Gastroesophageal sphincter (tissue), 4 donors: ENCODE results near the gene CFAP68. TPM values are rescaled to one million over a fixed set of nuclear protein-coding genes. Genes with fewer than 3 reads are reported as not detected.

Experiments
- ATAC-seq: fragments of 150-250 bp; one replicate; pipeline ENCODE4 v1.9.1; 2016; ENCODE audit warnings: mild to moderate bottlenecking, moderate library complexity
- H3K27ac ChIP-seq, 4 donors: fragments of 200-600 bp; sonication (generic) in 3 of 4; 1 replicate in 3 of 4; 2 replicates in 1 of 4; pipeline ENCODE4 v1.5.1; 2016 to 2019
- H3K27me3 ChIP-seq: fragments of 200-600 bp; sonication (generic); one replicate; pipeline ENCODE4 v1.5.1; 2019
- H3K36me3 ChIP-seq, 2 donors: fragments of 200-600 bp; sonication (generic); one replicate each; pipeline ENCODE4 v1.5.1; 2019; ENCODE audit warnings: control low read depth in 1 of 2
- H3K4me1 ChIP-seq, 3 donors: fragments of 200-600 bp; sonication (generic); 1 replicate in 2 of 3; 2 replicates in 1 of 3; pipeline ENCODE4 v1.5.1; 2016 to 2019; ENCODE audit warnings: control low read depth in 2 of 3
- H3K4me3 ChIP-seq, 2 donors: fragments of 200-600 bp; sonication (generic); one replicate each; pipeline ENCODE4 v1.5.1; 2019; ENCODE audit warnings: mild to moderate bottlenecking in 1 of 2, moderate library complexity in 1 of 2
- H3K9me3 ChIP-seq, 3 donors: fragments of 200-600 bp; sonication (generic); one replicate each; pipeline ENCODE4 v1.5.1; 2017 to 2019; ENCODE audit warnings: control low read depth in 2 of 3
- EP300 ChIP-seq: sonication (generic); formaldehyde crosslinking; IDR thresholded peaks from one replicate; pipeline ENCODE4 v1.6.1; 2017; ENCODE audit warnings: antibody characterized with exemption, mild to moderate bottlenecking
- POLR2A ChIP-seq, 2 donors: fragments of 450-650 bp; IDR thresholded peaks; one replicate each; pipeline ENCODE4 v1.6.1; 2017; ENCODE audit warnings: antibody characterized with exemption in 2 of 2, mild to moderate bottlenecking in 2 of 2, moderate library complexity in 1 of 2
- POLR2AphosphoS5 ChIP-seq: sonication (generic); formaldehyde crosslinking; IDR thresholded peaks from one replicate; pipeline ENCODE4 v1.6.1; 2017; ENCODE audit warnings: antibody characterized with exemption
- WGBS, 2 donors: methylation state at CpG; one replicate each; pipeline ENCODE4 v1.1.5; 2018; ENCODE audit warnings: low coverage in 1 of 2; 5-methylcytosine and 5-hydroxymethylcytosine counted together
- total RNA-seq, 4 donors: library from RNA; depleted of rRNA; stranded (reverse); fragments of >200 nt; gene quantifications; one replicate each; pipeline ENCODE4 v1.1.0, GENCODE V29; 2016
- TF ChIP-seq, protein P1 (sequence below), 4 experiments: fragments of 200-600 bp in 2 of 4; fragments of 450-650 bp in 2 of 4; sonication (generic) in 1 of 4; IDR thresholded peaks; one replicate each; pipeline ENCODE4 v1.5.1; 2017 to 2019; ENCODE audit warnings: antibody characterized with exemption in 4 of 4, mild to moderate bottlenecking in 2 of 4, moderate library complexity in 2 of 4

The CFAP68 gene
- total RNA-seq, 4 donors from 2014 or later: 11.7 to 19.3 (median 17.5) TPM

DNA sequence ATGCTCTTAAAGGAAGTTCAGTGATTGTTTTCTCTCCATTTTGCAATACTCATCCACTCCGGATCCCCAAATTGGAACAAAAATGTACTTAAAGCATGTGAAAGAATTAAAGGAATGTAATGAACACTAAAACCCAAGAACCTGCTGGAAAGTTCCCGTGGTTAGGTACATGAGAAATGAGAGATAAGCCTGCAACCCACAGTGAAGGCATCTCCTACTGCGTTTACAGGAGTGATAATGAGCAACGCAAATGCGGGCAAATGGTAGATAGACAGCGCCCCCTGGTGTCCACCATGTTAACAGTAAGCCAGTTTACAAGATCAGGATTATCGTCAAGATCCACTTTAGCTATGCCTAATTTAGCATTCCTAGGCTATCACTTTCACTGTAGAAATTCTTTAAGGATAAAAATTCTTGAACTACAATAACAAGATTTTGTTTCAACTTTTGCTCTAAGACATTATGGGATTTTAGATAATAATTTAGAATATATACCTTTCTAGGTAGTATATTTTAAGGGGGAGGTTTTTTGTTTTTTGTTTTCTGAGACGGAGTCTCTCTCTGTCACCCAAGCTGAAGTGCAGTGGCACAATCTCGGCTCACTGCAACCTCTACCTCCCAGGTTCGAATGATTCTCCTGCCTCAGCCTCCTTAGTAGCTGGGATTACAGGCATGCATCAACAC is 37.8 kb upstream of the CFAP68 start:
- peak overlapping the region in 1 of 4 donors; percentile 32 for H3K27ac ChIP-seq
- ATAC-seq: peak; percentile 92
- no peaks in the 10 kb centered on the region for H3K27me3 ChIP-seq
- 22 to 23% methylated on average over 10 of the region's 10 CpGs for WGBS, 2 donors
- TF ChIP-seq EP300: no peak
- TF ChIP-seq, protein P1, sequence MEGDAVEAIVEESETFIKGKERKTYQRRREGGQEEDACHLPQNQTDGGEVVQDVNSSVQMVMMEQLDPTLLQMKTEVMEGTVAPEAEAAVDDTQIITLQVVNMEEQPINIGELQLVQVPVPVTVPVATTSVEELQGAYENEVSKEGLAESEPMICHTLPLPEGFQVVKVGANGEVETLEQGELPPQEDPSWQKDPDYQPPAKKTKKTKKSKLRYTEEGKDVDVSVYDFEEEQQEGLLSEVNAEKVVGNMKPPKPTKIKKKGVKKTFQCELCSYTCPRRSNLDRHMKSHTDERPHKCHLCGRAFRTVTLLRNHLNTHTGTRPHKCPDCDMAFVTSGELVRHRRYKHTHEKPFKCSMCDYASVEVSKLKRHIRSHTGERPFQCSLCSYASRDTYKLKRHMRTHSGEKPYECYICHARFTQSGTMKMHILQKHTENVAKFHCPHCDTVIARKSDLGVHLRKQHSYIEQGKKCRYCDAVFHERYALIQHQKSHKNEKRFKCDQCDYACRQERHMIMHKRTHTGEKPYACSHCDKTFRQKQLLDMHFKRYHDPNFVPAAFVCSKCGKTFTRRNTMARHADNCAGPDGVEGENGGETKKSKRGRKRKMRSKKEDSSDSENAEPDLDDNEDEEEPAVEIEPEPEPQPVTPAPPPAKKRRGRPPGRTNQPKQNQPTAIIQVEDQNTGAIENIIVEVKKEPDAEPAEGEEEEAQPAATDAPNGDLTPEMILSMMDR (IDR thresholded peaks at IDR 0.05): peak; percentile 82 to 97 (median 91)
- TF ChIP-seq POLR2AphosphoS5: peak; percentile 35
- no peak for TF ChIP-seq POLR2A (IDR thresholded peaks at IDR 0.05)
- H3K9me3 ChIP-seq: no peaks in the 10 kb centered on the region
- peaks cover 0 to 3% (median 0%) of the 10 kb centered on the region in 3 donors for H3K4me1 ChIP-seq
- peaks cover 4 to 71% of the 10 kb centered on the region in 2 donors for H3K36me3 ChIP-seq
- H3K4me3 ChIP-seq: no peak overlapping the region

DNA sequence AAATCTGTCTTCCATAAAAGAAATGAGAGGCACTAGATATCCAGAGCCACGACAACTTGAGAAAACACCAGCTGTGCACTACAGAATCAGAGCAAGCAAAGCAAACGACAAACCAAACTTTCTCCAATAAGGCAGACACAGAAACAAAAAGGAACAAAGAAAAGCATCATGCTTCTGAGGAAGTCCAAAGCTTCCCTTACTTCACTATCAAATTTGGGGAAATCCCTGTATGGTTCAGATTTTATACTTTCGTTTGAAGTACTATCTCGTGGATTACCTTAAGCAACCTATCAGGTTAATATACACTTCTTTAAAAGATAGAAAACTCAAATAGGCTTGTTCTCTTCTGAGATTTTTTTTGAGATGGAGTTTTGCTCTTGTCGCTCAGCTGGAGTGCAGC is 35.7 kb upstream of the CFAP68 start:
- ATAC-seq: no peak
- H3K36me3 ChIP-seq: peaks cover 0 to 73% of the 10 kb centered on the region in 2 donors
- no peak overlapping the region for H3K27ac ChIP-seq
- TF ChIP-seq, protein P1 (IDR thresholded peaks at IDR 0.05): no peak
- TF ChIP-seq POLR2AphosphoS5: no peak
- TF ChIP-seq EP300: no peak
- TF ChIP-seq POLR2A (IDR thresholded peaks at IDR 0.05): no peak
- no peaks in the 10 kb centered on the region for H3K27me3 ChIP-seq
- 83 to 86% methylated on average over 3 to 5 of the region's 5 CpGs for WGBS, 2 donors
- peaks cover 0 to 11% (median 0%) of the 10 kb centered on the region in 3 donors for H3K4me1 ChIP-seq
- H3K4me3 ChIP-seq: no peak overlapping the region
- no peaks in the 10 kb centered on the region for H3K9me3 ChIP-seq

DNA sequence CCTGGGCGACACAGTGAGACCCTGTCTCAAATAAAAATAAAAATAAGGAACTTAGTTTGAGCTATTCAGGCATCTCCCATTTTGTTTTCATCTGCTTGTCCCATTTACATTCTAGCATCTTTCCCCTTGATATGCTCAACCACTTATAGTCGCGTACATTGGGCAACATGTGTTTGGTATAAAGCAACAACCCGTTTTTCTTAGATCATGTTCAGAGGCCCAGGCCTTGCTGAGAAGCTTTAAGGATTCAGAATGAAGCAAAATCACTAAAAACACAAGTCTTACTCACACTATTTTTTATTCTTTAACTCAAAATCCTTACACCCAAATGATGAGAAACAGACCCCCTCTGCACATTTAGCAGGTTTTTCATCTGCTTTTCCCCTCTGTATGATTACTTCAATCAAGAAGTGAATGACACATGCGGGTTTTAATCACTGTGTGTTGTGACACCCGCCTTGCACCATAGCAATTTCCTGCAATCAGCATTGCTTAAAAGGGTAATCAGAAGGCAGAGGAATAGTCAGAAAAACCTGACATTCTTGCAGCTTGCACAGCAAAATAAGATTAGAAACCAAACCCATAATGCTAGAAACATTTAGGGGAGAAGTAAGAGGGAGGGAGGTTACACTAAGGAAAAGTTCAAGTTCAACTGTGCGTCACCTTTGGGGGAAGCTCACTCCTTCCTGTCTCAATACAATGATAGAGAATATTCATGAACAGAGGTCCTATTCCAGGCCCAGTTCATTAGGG is 33.9 kb upstream of the CFAP68 start:
- H3K9me3 ChIP-seq: no peaks in the 10 kb centered on the region
- H3K4me1 ChIP-seq: peaks cover 0 to 11% (median 0%) of the 10 kb centered on the region in 3 donors
- ATAC-seq: no peak
- H3K27ac ChIP-seq: no peak overlapping the region
- 78 to 87% methylated on average over 6 to 7 of the region's 7 CpGs for WGBS, 2 donors
- TF ChIP-seq EP300: no peak
- TF ChIP-seq, protein P1 (IDR thresholded peaks at IDR 0.05): no peak
- TF ChIP-seq POLR2AphosphoS5: no peak
- TF ChIP-seq POLR2A (IDR thresholded peaks at IDR 0.05): no peak
- peaks cover 0 to 82% of the 10 kb centered on the region in 2 donors for H3K36me3 ChIP-seq
- H3K4me3 ChIP-seq: no peak overlapping the region
- no peaks in the 10 kb centered on the region for H3K27me3 ChIP-seq

DNA sequence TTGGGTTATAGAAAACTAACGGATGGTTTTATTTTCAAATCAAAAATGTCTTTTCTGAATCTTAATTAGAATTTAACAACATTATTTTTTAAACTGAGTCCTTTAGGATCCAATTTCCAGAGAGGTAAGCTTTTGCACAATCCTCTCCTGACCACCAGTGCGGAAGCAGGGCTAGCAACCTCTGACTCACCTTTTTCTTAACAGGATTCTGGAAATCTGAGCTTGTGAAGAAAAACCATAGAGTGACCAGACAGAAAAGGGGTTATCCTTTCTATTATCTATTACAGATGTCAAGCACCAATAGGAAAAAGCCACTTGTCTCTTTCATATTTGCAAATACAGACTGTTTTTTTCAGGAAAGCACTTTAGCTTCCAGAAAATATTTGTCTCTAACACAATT is 33.3 kb upstream of the CFAP68 start:
- WGBS, 2 donors: 57 to 93% methylated on average over 1 to 2 of the region's 2 CpGs
- Histone ChIP-seq H3K4me3 (no peak overlapping the region), H3K4me1 (peaks cover 0 to 11% (median 0%) of the 10 kb centered on the region in 3 donors), H3K36me3 (peaks cover 0 to 88% of the 10 kb centered on the region in 2 donors), H3K9me3 (no peaks in the 10 kb centered on the region), H3K27me3 (no peaks in the 10 kb centered on the region), H3K27ac (peak overlapping the region in 1 of 4 donors; percentile 15)
- no peak for ATAC-seq
- TF ChIP-seq POLR2A (IDR thresholded peaks at IDR 0.05) (no peak), EP300 (no peak)
- TF ChIP-seq, protein P1 (IDR thresholded peaks at IDR 0.05): no peak
